HL-60/S4 treated with phorbol 12-myristate 13-acetate at 8.2 ng/mL for 4 days and 3 days (cell line): ENCODE data around the gene COL7A1.

Experiments
- in situ Hi-C: fragments of 300-500 bp; cut with MboI; formaldehyde crosslinking; loops from 2 replicates; pipeline ENCODE4 v1.15.0; 2022; ENCODE audit warnings: low sequenced_read_pairs

Gene COL7A1

GRCh38 chr3:48595075-48595525, at the start of gene COL7A1:
Gene COL7A1 (minus strand): TSS chr3:48595329. CDS start chr3:48595159, 170 bp downstream.
- in situ Hi-C loops = no loop called here

- in situ Hi-C loops = no loop called here
These were observed 47.5 kb upstream of the COL7A1 start for GRCh38 chr3:48642605-48643004.

GRCh38 chr3:48641396-48641795, 46.3 kb upstream of the COL7A1 start:
- in situ Hi-C loops = no loop called here

GRCh38 chr3:48639944-48640606, 44.9 kb upstream of the COL7A1 start:
- in situ Hi-C loops = no loop called here

- in situ Hi-C loops = no loop called here
These were observed 42.2 kb upstream of the COL7A1 start for GRCh38 chr3:48637305-48637704.

GRCh38 chr3:48636149-48636655, 41.1 kb upstream of the COL7A1 start:
- in situ Hi-C loops = no loop called here

- in situ Hi-C loops = no loop called here
These were observed 40.3 kb upstream of the COL7A1 start, which contains the start of gene SLC26A6 for GRCh38 chr3:48635222-48636021. Gene SLC26A6 (minus strand): TSS chr3:48635461. CDS start chr3:48635393, 68 bp downstream.

- in situ Hi-C loops = no loop called here
These were observed 39.6 kb upstream of the COL7A1 start for GRCh38 chr3:48634661-48635221.

GRCh38 chr3:48633743-48634142, 38.6 kb upstream of the COL7A1 start:
- in situ Hi-C loops = no loop called here

GRCh38 chr3:48633256-48633655, 38.1 kb upstream of the COL7A1 start:
- in situ Hi-C loops = no loop called here

- in situ Hi-C loops = no loop called here
These were observed 36.7 kb upstream of the COL7A1 start for GRCh38 chr3:48631516-48632448.

GRCh38 chr3:48630833-48631232, 35.7 kb upstream of the COL7A1 start:
- in situ Hi-C loops = no loop called here

GRCh38 chr3:48630407-48630806, 35.3 kb upstream of the COL7A1 start:
- in situ Hi-C loops = no loop called here

- in situ Hi-C loops = no loop called here
These were observed 34.8 kb upstream of the COL7A1 start for GRCh38 chr3:48629894-48630293.

- in situ Hi-C loops = no loop called here
These were observed 33.3 kb upstream of the COL7A1 start for GRCh38 chr3:48628277-48629017.

- in situ Hi-C loops = no loop called here
These were observed 30.5 kb upstream of the COL7A1 start for GRCh38 chr3:48625600-48625999.

- in situ Hi-C loops = no loop called here
These were observed 29.6 kb upstream of the COL7A1 start for GRCh38 chr3:48624767-48625166.

GRCh38 chr3:48623851-48624547, 28.9 kb upstream of the COL7A1 start:
- in situ Hi-C loops = no loop called here

GRCh38 chr3:48621461-48621869, 26.3 kb upstream of the COL7A1 start, which contains the start of gene TMEM89:
Gene TMEM89 (minus strand): TSS chr3:48621769. CDS start chr3:48621756, 13 bp downstream.
- in situ Hi-C loops = no loop called here
